Measurements from ENCODE around the gene DIS3L2.
A peak's percentile ranks its signal among the peaks of the same experiment; 100 is the strongest.

The DIS3L2 gene

GRCh38 chr2:232276084-232276732 is 314.7 kb downstream of the DIS3L2 start:
- Histone ChIP-seq H3K27me3 (ENCODE audit: insufficient read depth, low read length, poor library complexity, severe bottlenecking) (no peaks in the 10 kb centered on the region), H3F3A (ENCODE audit: low read depth) (no peaks in the 10 kb centered on the region), H3K9me2 (replicated peaks; ENCODE audit: low read depth, low read length) (no peaks in the 10 kb centered on the region), H3K4me1 (ENCODE audit: insufficient read depth, low read length, poor library complexity, severe bottlenecking) (peaks cover 14% of the 10 kb centered on the region), H2AFZ (ENCODE audit: low read length) (no peak overlapping the region), H3K9me3 (ENCODE audit: insufficient read depth, low read depth, low read length) (no peaks in the 10 kb centered on the region), H3K79me2 (ENCODE audit: insufficient read depth, low read length) (no peaks in the 10 kb centered on the region), H3K9ac (ENCODE audit: low read depth, low read length, poor library complexity, severe bottlenecking) (peak overlapping the region; percentile 47), H4K20me1 (ENCODE audit: insufficient read depth, low read length, poor library complexity, severe bottlenecking) (no peaks in the 10 kb centered on the region), H3K4me2 (ENCODE audit: low read depth, low read length, poor library complexity, severe bottlenecking) (peak overlapping the region; percentile 28), H3K36me3 (ENCODE audit: insufficient read depth, low read length) (peaks cover 8% of the 10 kb centered on the region; the same call in 1 of the 2 replicates), H3K4me3 (ENCODE audit: low read length, poor library complexity, severe bottlenecking) (no peak overlapping the region)
- TF ChIP-seq EZH2phosphoT487 (IDR thresholded peaks at IDR 0.05; ENCODE audit: borderline replicate concordance) (no peak), CTCF (conservative IDR thresholded peaks at IDR 0.05; ENCODE audit: low read length) (no peak)

DNA sequence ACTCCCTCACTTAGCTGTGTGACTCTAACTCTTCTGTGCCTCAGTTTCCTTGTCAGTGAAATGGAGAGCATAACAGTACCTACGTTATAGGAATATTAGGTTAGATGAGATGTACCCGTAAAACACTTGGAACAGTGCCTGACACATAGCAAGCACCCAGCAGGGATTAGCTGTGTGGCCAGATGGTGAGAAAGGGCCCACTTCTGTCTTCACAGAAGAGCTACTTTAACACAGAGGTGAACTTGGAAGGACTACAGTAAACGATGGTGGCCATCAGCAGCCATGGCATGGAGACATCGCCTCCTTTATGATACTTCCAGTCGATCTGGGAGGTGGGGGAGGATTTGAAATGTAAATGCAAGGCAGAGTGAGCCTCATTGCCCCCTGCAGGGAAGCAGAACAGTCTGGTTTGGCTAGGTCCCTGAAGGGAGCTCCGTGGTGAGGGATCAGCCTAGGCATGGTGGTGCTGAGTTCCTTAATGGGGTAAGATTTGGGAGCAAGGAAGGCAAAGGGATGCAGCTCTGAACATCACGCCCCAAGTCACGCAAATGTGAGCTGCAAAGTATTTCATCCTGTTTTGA is 315.3 kb downstream of the DIS3L2 start:
- Histone ChIP-seq H3K36me3 (ENCODE audit: insufficient read depth, low read length) (peaks cover 8% of the 10 kb centered on the region; the same call in 1 of the 2 replicates), H3K27me3 (ENCODE audit: insufficient read depth, low read length, poor library complexity, severe bottlenecking) (no peaks in the 10 kb centered on the region), H2AFZ (ENCODE audit: low read length) (no peak overlapping the region), H3K9me3 (ENCODE audit: insufficient read depth, low read depth, low read length) (no peaks in the 10 kb centered on the region), H3K9ac (ENCODE audit: low read depth, low read length, poor library complexity, severe bottlenecking) (peak overlapping the region; percentile 47), H3K4me2 (ENCODE audit: low read depth, low read length, poor library complexity, severe bottlenecking) (no peak overlapping the region), H3K79me2 (ENCODE audit: insufficient read depth, low read length) (no peaks in the 10 kb centered on the region), H3K4me3 (ENCODE audit: low read length, poor library complexity, severe bottlenecking) (no peak overlapping the region), H3F3A (ENCODE audit: low read depth) (no peaks in the 10 kb centered on the region), H3K9me2 (replicated peaks; ENCODE audit: low read depth, low read length) (no peaks in the 10 kb centered on the region), H4K20me1 (ENCODE audit: insufficient read depth, low read length, poor library complexity, severe bottlenecking) (no peaks in the 10 kb centered on the region), H3K4me1 (ENCODE audit: insufficient read depth, low read length, poor library complexity, severe bottlenecking) (peaks cover 14% of the 10 kb centered on the region)
- TF ChIP-seq EZH2phosphoT487 (IDR thresholded peaks at IDR 0.05; ENCODE audit: borderline replicate concordance), result no peak
- no peak for TF ChIP-seq CTCF (conservative IDR thresholded peaks at IDR 0.05; ENCODE audit: low read length)

DNA sequence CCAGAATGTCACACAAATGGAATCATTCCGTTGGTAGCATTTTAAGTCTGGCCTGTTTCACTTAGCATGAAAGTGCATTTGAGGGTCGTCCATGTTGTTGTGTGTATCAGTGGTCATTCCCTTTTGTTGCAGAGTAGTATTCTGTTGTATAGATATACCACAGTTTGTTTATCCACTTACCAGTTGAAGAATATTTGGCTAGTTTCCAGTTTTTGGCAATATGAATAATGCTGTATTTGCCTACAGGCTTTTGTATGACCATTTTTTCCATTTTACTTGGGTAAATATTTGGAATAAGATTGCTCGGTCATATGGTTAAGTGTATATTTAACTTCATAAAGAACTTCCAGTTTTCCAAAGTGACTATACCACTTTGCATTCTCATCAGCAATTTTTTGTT is 317.0 kb downstream of the DIS3L2 start:
- Histone ChIP-seq H3K27me3 (ENCODE audit: insufficient read depth, low read length, poor library complexity, severe bottlenecking) (no peaks in the 10 kb centered on the region), H3K36me3 (ENCODE audit: insufficient read depth, low read length) (peaks cover 8% of the 10 kb centered on the region; the same call in 1 of the 2 replicates), H3F3A (ENCODE audit: low read depth) (no peaks in the 10 kb centered on the region), H3K4me2 (ENCODE audit: low read depth, low read length, poor library complexity, severe bottlenecking) (no peak overlapping the region), H3K9ac (ENCODE audit: low read depth, low read length, poor library complexity, severe bottlenecking) (no peak overlapping the region), H3K4me1 (ENCODE audit: insufficient read depth, low read length, poor library complexity, severe bottlenecking) (peaks cover 16% of the 10 kb centered on the region), H4K20me1 (ENCODE audit: insufficient read depth, low read length, poor library complexity, severe bottlenecking) (no peaks in the 10 kb centered on the region), H3K79me2 (ENCODE audit: insufficient read depth, low read length) (no peaks in the 10 kb centered on the region), H3K4me3 (ENCODE audit: low read length, poor library complexity, severe bottlenecking) (no peak overlapping the region), H3K9me2 (replicated peaks; ENCODE audit: low read depth, low read length) (no peaks in the 10 kb centered on the region), H3K9me3 (ENCODE audit: insufficient read depth, low read depth, low read length) (no peaks in the 10 kb centered on the region), H2AFZ (ENCODE audit: low read length) (no peak overlapping the region)
- TF ChIP-seq EZH2phosphoT487 (IDR thresholded peaks at IDR 0.05; ENCODE audit: borderline replicate concordance) (no peak), CTCF (conservative IDR thresholded peaks at IDR 0.05; ENCODE audit: low read length) (no peak)
